Measurements from ENCODE around the gene RINT1.

DNA sequence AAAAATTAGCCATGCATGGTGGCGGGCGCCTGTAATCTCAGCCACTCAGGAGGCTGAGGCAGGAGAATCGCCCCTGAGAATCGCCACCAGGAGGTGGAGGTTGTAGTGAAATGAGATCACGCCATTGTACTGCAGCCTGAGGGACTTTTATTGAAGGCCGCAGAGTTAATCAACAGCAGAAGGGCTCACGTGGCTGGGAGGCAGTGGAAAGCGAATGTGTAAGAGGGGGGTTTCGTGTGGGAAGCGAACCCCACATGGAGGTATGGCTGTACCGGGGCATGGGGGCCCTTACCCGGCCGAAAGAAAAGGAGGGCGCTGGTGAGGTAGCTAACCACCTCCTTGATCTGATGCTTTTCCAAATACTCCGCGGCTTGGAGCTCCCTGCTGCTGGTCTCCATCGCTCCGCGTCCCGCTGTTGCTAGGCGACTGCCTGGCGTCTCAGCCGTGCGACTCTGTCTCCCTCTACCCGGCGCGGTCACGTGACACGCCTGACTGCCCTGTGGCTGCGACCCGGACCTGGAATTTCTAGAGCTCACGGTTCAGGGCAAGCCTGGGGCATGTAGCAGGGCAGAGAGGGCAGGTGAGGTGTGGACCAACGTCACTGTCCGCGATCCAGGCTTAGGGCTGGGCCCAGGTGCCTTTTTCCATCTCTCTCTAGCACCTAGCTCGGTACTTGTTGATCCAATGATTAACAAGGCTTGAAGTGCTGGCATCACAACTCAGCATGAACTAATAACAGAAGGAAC is 49.2 kb downstream of the RINT1 start, which contains the start of gene EFCAB10:
- TF ChIP-seq, protein P1, sequence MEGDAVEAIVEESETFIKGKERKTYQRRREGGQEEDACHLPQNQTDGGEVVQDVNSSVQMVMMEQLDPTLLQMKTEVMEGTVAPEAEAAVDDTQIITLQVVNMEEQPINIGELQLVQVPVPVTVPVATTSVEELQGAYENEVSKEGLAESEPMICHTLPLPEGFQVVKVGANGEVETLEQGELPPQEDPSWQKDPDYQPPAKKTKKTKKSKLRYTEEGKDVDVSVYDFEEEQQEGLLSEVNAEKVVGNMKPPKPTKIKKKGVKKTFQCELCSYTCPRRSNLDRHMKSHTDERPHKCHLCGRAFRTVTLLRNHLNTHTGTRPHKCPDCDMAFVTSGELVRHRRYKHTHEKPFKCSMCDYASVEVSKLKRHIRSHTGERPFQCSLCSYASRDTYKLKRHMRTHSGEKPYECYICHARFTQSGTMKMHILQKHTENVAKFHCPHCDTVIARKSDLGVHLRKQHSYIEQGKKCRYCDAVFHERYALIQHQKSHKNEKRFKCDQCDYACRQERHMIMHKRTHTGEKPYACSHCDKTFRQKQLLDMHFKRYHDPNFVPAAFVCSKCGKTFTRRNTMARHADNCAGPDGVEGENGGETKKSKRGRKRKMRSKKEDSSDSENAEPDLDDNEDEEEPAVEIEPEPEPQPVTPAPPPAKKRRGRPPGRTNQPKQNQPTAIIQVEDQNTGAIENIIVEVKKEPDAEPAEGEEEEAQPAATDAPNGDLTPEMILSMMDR (IDR thresholded peaks at IDR 0.05) = no peak
- no peak for TF ChIP-seq RORB (CRISPR knock-in tag; IDR thresholded peaks at IDR 0.05)
- peak; percentile 61; the same call in 1 of the 2 replicates for TF ChIP-seq CBFB (CRISPR knock-in tag; IDR thresholded peaks at IDR 0.05; ENCODE audit: low read depth)
- TF ChIP-seq ELF4 (CRISPR knock-in tag; IDR thresholded peaks at IDR 0.05; ENCODE audit: low read depth) = no peak
- no peak for TF ChIP-seq AFF4 (CRISPR knock-in tag; IDR thresholded peaks at IDR 0.05; ENCODE audit: borderline replicate concordance)
- TF ChIP-seq, protein P2, sequence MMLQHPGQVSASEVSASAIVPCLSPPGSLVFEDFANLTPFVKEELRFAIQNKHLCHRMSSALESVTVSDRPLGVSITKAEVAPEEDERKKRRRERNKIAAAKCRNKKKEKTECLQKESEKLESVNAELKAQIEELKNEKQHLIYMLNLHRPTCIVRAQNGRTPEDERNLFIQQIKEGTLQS (CRISPR knock-in tag; conservative IDR thresholded peaks at IDR 0.05) = no peak
- TF ChIP-seq NFYB (CRISPR knock-in tag; conservative IDR thresholded peaks at IDR 0.05; ENCODE audit: low read depth) = no peak
- peak; percentile 81 for TF ChIP-seq CREM (CRISPR knock-in tag; IDR thresholded peaks at IDR 0.05)
- TF ChIP-seq ETV6 (CRISPR knock-in tag; IDR thresholded peaks at IDR 0.05) = no peak
- TF ChIP-seq, protein P3, sequence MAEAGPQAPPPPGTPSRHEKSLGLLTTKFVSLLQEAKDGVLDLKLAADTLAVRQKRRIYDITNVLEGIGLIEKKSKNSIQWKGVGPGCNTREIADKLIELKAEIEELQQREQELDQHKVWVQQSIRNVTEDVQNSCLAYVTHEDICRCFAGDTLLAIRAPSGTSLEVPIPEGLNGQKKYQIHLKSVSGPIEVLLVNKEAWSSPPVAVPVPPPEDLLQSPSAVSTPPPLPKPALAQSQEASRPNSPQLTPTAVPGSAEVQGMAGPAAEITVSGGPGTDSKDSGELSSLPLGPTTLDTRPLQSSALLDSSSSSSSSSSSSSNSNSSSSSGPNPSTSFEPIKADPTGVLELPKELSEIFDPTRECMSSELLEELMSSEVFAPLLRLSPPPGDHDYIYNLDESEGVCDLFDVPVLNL (CRISPR knock-in tag; IDR thresholded peaks at IDR 0.05; ENCODE audit: borderline replicate concordance, low read depth) = no peak
- TF ChIP-seq, protein P4, sequence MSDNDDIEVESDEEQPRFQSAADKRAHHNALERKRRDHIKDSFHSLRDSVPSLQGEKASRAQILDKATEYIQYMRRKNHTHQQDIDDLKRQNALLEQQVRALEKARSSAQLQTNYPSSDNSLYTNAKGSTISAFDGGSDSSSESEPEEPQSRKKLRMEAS (CRISPR knock-in tag; IDR thresholded peaks at IDR 0.05) = peak; percentile 82
- no peak for TF ChIP-seq NR1H2 (CRISPR knock-in tag; IDR thresholded peaks at IDR 0.05)
- no peak for TF ChIP-seq MXD4 (CRISPR knock-in tag; IDR thresholded peaks at IDR 0.05; ENCODE audit: borderline replicate concordance)
- TF ChIP-seq FOXP4 (CRISPR knock-in tag; IDR thresholded peaks at IDR 0.05) = 0 out of 2 replicates have a peak, but pooled peaks have one; percentile 45

All from WTC11 (cell line).